Stimulated activated CD8-positive, alpha-beta memory T cell treated with anti-CD3 and anti-CD28 coated beads, Interleukin-15, amount 100 ng/mL, for 1 hour (primary cell): Measurements from ENCODE around the gene TRAPPC13.
"Not testable (repeated sequence)": the region's sequence is repeated elsewhere in the genome, so short reads cannot be mapped to it uniquely, and the experiment has no call there.

Experiments used
- DNase-seq: peaks from one replicate; pipeline ENCODE4 v3.0.0-alpha.2; 2020; ENCODE audit warnings: low read depth

TRAPPC13 gene, protein sequence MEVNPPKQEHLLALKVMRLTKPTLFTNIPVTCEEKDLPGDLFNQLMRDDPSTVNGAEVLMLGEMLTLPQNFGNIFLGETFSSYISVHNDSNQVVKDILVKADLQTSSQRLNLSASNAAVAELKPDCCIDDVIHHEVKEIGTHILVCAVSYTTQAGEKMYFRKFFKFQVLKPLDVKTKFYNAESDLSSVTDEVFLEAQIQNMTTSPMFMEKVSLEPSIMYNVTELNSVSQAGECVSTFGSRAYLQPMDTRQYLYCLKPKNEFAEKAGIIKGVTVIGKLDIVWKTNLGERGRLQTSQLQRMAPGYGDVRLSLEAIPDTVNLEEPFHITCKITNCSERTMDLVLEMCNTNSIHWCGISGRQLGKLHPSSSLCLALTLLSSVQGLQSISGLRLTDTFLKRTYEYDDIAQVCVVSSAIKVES

DNA sequence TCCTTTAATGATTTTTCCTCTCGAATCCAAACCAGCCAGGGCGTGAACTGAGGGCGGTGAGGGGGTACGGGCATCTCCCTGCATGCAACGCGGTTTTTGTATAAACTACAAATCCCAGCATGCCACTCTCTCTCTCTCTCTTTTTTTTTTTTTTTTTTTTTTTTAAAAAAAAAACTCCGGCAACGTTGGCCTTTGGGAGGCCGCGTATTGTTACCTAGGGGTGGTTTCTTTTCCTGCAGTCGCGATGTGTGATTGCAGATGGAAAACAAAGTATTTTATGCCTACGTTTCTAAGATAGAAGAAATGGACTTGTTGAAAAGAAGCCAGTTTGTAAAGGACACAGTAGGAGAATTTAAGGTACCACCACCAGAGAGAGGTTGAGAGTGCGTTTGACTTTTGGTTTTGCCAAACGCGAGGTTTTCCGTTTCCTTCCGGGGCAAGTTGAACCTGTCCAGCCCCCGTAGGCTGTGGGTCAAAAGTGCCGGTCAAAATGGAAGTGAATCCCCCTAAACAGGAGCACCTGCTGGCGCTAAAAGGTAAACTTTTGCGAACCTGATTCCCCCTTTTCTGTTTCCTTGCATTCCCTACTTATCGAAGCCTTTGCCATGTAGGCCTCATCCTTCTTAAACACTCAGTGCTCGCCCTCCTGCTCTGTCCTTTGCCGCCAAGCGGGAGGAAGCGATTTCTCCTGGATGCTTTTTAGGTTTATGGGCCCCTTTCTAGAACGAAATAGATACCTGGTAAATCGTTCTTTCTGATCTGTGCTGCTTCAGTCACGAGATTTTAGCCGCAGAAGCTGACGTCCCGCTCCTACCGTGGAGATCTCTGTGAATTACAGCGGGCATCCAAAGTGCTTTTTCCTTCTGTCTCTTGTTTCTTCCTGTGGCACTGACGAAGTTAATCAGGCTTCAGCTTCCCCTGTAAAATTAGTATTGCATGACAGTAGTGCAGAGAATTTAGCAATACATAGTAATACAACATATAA is at the start of gene TRAPPC13, which contains the start of gene SHLD3:
Gene TRAPPC13 (plus strand): TSS at position 457 of the 985 bp plus-strand sequence. CDS start 34 bp downstream, at position 491.
Gene SHLD3 (plus strand): TSS at position 457 of the 985 bp plus-strand sequence. CDS start 4,561 bp downstream, outside the sequence.
- peak; percentile 63 for DNase-seq

DNA sequence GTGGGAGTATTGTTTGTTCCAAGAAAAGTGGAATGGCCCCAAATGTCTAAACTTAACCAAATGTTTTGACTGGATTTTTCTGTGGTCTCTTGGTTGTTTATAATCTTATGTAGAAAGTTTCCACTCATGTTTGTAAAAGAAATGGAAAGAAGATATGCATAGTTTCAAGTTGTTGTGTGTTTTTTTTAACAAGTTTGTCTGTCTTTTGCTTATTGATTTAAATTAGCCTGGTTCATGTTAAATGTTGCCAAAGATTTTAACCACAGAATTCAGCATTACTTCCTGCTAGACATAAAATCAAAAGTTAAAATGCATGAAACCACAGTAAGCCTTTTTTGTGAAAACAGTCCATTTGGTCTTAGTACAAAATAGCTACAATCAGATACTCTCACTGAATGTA is 47.7 kb upstream of the TRAPPC13 start:
- DNase-seq: no peak

DNA sequence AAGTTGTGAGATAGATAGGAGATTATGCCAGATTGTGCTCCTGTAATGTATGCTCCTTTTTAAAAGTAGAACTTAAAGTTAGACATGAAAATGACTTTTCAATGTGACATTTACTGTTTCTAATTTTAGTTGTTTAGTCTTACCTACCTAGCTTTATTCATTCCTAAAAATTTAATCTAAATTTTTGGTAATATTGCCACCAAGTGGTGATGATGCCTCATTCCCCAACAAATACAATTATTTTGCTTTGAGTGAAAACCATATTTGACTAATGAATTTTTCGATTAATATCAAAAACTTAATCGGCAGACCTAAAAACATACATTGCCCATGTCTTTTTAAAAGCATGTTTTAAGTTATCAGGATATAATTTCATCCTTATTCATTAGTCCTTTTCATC is 36.1 kb upstream of the TRAPPC13 start:
- no peak for DNase-seq

DNA sequence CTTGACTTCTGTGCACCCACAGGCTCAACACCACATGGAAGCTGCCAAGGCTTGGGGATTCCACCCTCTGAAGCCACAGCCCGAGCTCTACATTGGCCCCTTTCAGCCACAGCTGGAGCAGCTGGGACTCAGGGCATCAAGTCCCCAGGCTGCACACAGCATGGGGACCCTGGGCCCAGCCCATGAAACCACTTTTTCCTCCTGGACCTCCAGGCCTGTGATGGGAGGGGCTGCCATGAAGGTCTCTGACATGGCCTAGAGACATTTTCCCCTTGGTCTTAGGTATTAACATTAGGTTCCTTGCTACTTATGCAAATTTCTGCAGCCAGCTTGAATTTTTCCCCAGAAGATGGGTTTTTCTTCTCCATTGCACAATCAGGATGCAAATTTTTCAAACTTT is 23.1 kb upstream of the TRAPPC13 start:
- not testable (repeated sequence) for DNase-seq

DNA sequence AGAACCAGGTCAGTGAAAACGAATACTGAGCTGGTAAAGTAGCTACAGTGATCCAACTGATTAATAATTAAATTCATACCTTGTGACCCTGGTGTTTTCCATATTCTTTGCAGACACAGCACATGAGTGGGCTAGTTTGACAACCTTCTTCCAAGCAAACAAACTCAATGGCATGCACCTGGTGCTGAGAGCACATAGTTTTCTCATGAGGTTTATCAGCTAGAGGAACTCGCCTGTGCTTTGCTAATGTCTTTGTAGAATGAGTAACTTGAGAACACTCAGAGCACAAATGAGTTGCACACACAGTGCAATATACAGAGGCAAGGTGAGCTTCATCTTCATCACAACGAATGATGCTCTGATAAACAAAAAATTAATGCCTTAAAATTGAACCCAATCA is 13.3 kb upstream of the TRAPPC13 start:
- DNase-seq: no peak

DNA sequence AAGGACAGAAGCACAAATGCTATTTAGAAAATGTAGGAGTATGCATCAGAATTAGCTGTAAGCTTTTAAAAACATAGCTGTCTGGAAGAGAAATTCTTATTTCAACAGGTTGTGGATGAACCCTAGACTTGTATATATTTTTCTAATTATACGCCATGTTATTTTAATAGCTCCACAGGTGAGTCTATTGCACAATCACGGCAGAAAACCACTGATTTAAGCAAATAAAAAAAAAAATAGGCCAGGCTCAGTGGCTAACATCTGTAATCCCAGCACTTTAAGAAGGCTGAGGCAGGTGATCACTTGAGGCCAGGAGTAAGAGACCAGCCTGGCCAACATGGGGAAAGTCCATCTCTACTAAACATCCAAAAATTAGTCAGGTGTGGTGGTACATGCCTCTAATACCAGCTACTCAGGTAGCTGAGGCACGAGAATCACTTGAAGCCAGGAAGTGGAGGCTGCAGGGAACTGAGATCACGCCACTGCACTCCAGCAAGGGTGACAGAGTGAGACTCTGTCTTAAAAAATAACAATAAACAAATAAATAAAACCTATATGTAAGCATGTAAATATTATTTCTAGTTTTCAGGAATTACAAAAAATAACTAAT is 12.4 kb upstream of the TRAPPC13 start:
- no peak for DNase-seq

DNA sequence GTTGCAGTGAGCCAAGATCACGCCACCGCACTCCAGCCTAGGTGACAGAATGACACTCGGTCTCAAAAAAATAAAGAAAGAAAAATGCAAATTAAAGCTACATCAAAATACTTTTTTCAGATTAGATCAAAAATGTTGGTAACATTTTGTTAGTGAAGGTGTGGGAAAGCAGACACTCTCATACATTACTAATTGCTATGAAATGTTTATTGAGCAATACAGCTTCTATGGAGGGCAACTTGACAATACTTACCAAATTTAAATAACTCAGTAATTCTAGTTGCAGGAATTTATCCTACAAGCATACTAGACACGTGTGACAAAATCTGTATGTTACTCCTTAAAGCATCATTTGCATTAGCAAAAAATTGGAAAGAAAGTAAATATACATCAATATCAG is 4.8 kb upstream of the TRAPPC13 start:
- DNase-seq: no peak

DNA sequence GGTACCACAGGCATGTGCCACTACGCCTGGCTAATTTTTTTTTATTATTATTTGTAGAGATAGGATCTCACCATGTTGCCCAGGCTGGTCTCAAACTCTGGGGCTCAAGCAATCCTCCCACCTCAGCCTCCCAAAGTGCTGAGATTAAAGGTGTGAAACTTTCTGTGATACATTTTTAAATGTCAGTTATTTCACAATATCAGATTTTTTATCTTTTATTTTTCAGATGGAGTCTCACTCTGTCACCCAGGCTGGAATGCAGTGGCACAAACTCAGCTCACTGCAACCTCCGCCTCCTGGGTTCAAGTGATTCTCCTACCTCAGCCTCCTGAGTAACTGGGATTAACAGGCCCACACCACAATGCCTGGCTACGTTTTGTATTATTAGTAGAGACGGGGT is 2.9 kb upstream of the TRAPPC13 start:
- DNase-seq: not testable (repeated sequence)

DNA sequence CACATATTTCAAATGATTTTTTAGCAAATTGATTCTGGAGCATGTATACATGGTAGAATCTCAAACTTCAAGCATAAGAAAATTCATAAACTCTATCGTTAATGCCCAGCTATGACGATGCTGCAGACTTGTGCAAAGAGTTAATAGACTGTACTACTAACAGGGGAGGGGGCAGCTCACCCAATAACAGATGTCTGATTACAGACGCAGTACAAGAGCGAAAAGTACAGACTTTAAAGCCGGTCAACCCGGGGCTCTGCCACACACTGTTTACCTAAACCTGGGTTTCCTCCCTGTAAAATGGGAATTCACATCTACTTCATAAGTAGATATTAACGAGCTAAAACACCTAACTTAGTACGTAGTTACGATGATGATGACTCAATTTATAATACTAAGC is 1.3 kb upstream of the TRAPPC13 start:
- no peak for DNase-seq

DNA sequence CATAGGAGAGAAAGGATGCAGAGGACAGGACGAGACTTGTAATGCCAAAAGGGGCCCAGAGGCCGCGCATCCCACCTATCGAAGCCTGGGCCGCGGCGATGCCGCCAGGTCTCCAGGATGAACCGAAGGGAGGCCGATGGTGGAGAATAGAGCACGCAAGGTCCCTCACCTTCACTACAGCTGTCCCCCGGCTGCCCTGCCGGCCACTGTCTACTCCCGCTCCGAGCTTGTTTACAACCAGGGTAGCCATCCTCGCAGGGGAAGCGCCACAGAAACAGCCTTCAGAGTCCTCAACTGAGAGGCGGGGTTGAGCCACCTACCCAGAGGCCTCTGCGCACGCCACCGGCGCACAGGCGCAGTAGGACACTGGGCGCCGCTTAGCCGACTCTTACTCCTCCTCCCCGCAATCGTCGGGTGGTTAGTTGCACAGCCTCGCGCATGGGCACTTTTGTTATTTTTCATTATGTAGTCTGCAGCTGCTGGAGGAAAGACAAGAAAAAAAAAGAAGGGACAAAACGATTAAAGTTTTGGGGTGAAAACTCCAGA is 729 bp upstream of the TRAPPC13 start, which contains the start of gene TRIM23:
Gene TRIM23 (minus strand): TSS at position 309 of the 546 bp plus-strand sequence. CDS start 59 bp downstream, at position 250.
- peak; percentile 80 for DNase-seq

DNA sequence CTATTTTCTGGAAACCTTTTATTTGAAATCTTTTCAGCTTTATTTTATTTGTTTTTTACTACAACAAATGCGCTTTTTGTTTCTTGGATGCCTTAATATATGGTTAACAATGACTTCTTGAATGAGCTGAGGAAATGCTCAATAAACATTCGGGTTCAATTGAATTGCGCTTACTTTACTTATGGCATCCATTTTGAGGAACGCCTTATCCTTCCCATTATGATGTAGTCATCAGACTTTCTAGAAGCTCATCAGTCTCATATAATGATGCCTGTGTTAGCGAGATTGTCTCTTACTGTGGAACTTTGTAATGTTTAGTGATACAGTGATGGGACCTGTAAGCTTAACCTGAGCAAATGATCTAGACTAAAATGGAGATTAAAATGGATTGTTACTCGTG is 916 bp downstream of the TRAPPC13 start:
- DNase-seq: no peak

DNA sequence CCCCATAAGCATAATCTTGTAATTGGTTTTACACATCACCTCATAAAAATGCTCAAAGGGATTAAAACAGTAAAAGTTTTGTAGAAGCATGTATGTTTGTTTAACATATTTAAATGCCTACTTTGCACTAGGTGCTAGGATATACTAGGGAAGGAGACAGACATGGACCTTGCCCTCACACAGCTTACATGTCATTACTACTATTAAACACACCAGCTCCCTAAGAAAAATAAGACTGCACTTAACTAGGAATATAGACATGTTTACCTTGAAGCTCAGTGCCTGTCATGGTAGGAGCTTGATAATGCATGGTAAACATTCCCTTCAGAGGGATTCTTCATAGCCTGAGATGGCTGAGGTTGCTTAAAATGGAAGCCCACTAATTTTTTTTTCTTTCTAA is 6.2 kb downstream of the TRAPPC13 start:
- no peak for DNase-seq

DNA sequence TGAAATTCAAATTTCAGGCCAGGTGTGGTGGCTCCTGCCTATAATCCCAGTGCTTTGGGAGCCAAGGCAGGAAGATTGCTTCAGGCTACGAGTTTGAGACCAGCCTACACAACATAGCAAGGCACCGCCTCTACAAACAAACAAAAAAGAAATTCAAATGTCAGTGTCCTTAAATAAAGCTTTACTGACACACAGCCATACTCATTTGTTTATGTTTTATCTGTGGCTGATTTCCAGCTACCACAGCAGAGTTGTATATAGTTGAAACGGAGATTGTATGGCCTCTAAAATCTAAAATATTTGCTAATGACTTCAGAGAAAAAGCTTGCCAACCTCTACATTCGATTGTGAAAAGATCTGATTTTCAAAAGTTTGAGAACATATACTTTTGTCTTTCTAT is 15.4 kb downstream of the TRAPPC13 start:
- DNase-seq: no peak

DNA sequence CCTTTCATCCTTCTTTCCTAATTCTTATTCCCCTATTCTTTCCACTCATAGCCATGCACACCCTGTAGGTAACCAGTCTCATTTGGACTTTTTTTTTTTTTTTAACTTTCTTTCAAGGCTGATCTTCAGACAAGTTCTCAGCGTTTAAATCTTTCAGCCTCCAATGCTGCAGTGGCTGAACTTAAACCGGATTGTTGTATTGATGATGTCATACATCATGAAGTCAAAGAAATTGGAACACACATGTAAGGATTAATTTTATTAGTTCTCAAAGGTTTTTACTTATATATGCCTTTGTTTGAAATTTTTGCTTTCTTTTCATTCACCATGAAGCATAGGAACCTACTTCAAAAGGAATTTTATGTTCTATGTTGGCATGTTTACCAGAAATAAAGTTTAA is 22.1 kb downstream of the TRAPPC13 start:
- DNase-seq: no peak

DNA sequence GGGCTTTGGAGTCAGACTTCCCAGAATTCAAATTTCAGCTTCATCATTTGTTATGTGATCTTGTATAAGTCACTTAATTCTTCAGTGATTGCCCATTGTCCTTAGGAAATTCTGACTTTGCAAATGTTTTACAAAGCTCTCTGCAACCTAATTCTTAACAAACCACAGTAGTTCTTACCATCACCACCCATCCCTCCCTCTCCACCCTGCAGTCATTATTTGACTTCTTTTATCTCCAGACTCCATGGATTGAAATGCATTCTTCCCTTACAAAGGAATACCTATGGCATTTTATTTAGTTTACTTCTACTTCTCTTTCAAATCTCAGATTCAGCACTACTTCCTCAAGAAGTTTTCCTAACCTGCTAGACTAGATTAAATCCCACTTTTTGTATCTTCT is 23.1 kb downstream of the TRAPPC13 start:
- no peak for DNase-seq

DNA sequence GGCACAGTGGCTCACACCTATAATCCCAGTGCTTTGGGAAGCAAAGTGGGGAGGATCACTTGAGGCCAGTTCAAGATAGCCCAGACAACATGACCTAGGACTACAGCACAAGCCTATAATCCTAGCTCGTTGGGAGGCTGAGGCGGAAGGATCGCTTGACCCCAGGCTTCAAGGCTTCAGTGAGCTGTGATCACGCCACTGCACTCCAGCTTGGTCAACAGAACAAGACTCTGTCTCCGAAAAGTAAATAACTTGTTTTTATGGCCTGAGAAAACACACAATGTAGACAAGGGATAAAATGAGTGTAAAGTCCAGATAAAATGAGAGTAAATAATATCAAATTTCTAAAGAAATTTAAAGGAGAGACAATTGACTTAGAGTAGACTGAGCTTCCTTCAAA is 26.3 kb downstream of the TRAPPC13 start:
- DNase-seq: no peak

DNA sequence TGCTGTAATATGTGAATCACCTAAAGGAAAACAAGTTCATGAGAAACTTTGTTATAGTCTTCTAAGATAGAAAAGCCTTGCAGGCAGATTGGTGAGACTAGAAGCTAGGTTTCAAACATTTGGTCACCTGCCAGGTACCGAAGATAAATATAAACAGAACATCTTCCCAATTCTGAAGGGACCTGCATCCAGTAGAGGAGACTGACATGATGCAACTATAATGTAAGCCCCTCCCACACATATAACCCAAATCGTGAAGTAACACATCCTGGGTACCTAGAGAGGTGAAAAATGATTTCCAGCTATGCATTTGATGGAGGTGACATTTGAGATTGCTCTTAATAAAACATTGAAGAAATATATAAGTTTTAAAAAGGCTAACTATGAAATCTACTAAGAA is 29.9 kb downstream of the TRAPPC13 start:
- DNase-seq: no peak

DNA sequence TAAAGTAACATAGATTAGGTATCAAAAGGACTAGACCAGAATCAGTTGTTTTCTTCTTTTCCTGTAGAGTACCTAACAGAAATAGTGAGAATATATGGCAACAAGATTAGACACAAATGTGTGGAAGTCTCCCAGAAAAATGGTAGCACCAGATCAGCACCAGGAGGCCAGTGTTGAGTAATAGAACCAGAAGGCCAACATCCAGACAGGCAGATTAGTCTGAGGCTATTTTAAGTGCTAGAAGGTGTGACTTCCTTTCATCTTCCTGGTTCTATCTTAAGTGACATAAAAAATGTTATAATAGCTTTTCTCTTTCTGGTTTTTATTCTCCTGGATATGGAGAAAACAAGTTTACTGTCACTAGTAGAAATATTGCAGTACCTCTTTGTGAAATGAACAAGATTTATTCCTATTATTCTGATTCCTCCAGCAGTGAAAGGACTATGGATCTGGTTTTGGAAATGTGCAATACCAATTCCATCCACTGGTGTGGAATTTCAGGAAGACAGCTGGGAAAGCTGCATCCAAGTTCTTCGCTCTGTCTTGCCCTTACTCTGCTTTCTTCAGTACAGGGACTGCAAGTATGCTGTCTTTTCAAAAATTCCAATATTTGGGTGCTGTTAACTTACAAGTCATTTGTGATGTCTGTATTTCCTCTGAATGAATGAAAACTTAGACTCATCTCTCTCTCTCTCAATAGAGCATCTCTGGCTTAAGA is 39.1 kb downstream of the TRAPPC13 start:
- no peak for DNase-seq

DNA sequence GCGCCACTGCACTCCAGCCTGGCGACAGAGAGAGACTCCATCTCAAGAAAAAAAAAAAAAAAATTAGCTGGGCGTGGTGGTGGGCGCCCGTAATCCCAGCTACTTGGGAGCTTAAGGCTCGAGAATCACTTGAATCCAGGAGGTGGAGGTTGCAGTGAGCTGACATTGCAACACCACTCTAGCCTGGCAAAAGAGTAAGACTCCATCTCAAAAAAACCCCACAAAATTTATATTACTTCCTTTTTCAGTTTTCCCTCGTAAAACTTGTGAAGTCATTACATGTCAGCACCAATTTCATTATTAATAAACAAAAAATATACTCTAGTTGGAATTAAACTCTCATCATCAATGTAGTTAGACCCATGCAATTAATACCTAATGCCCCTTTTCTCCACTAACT is 43.9 kb downstream of the TRAPPC13 start:
- DNase-seq: no peak

DNA sequence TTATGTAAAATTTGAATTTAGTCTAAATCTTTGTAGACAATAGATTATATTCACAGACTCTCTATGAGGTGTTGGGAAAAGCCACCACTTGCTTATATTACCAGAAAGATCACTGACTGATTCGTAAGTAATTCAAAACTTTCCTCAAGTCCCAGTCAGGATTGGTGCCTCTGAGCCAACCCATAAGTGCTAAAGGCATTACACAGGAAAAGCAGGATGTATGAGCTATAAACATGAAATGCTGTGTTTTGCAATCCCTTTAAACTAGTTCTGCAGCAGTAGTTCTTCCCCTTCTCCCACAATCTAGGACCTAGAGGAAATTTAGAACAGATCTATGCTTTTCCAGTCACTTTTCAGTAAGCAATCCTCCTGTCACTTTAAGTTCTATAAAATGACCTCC is 48.0 kb downstream of the TRAPPC13 start:
- DNase-seq: no peak

DNA sequence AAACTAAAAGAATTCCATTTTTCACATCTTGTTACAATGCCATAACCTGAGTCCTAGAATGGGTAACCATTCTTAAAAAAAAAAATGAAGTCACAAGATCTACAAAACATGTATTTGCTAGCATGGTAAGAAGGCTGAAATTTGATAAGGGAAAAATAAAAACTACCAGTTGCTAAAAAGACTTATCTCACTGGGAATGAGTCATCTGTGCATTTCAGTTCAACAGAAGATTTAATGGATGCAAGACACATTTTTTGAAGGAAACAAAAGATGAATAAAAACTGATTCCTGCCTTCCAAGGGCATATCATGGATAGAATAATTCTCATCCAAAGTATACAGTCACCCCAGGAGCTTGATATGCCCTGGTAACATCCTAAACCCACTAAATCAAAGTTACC is 49.9 kb downstream of the TRAPPC13 start:
- no peak for DNase-seq
